ENCODE results near the gene PCNP. TPM values are rescaled to one million over a fixed set of nuclear protein-coding genes. Genes with fewer than 3 reads are reported as not detected.

PCNP gene
- total and polyA plus RNA-seq, 2 experiments from 2014 or later = 134 to 185 TPM

DNA sequence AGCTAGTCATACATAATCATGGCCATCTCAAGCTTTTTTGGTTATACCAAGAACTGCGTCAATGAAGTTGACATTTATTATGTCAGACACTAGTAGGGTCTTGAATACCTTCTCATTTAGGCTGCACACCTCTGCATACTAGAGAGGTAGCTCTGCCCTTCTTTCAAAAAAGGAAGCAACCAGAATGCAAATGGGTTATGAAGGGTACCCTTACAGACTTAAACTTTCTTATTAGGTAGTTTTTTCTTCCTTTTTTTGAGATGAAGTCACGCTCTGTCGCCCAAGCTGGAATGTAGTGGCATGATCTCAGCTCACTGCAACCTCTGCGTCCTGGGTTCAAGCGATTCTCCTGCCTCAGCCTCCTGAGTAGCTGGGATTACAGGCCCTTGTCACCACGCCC, 3.3 kb downstream of the PCNP start:
- Histone ChIP-seq H3K9me2 (ENCODE audit: insufficient read depth) (no peaks in the 10 kb centered on the region), H3K4me3 (no peak overlapping the region), H3K27ac (ENCODE audit: low read depth) (no peak overlapping the region; the same call in 1 of the 2 replicates), H3K4me1 (ENCODE audit: insufficient read depth) (peaks cover 12% of the 10 kb centered on the region), H4K20me1 (replicated peaks; ENCODE audit: insufficient read depth) (peaks cover 20% of the 10 kb centered on the region), H3K4me2 (no peak overlapping the region), H3K36me3 (ENCODE audit: insufficient read depth) (peaks cover 11% of the 10 kb centered on the region; the same call in 1 of the 2 replicates), H3K27me3 (ENCODE audit: insufficient read depth) (no peaks in the 10 kb centered on the region), H3F3A (replicated peaks; ENCODE audit: low read depth) (no peaks in the 10 kb centered on the region), H2AFZ (no peak overlapping the region), H3K79me2 (replicated peaks; ENCODE audit: insufficient read depth) (peaks cover 81% of the 10 kb centered on the region)
- Mint-ChIP-seq H3K27me3 (ENCODE audit: insufficient read depth, low read depth, poor library complexity) (peaks cover 3% of the 10 kb centered on the region), H3K9me3 (no peaks in the 10 kb centered on the region), H3K4me1 (peaks cover 12% of the 10 kb centered on the region), H3K4me3 (no peak overlapping the region), H3K27ac (no peak overlapping the region), H3K36me3 (ENCODE audit: low read depth) (peaks cover 27% of the 10 kb centered on the region)
- no peak for DNase-seq (ENCODE audit: low spot score)
- no peak for TF ChIP-seq CREB1 (CRISPR knock-in tag; IDR thresholded peaks at IDR 0.05; ENCODE audit: low read depth)
- TF ChIP-seq ZNF114 (CRISPR knock-in tag; IDR thresholded peaks at IDR 0.05) = no peak
- TF ChIP-seq, protein P1, sequence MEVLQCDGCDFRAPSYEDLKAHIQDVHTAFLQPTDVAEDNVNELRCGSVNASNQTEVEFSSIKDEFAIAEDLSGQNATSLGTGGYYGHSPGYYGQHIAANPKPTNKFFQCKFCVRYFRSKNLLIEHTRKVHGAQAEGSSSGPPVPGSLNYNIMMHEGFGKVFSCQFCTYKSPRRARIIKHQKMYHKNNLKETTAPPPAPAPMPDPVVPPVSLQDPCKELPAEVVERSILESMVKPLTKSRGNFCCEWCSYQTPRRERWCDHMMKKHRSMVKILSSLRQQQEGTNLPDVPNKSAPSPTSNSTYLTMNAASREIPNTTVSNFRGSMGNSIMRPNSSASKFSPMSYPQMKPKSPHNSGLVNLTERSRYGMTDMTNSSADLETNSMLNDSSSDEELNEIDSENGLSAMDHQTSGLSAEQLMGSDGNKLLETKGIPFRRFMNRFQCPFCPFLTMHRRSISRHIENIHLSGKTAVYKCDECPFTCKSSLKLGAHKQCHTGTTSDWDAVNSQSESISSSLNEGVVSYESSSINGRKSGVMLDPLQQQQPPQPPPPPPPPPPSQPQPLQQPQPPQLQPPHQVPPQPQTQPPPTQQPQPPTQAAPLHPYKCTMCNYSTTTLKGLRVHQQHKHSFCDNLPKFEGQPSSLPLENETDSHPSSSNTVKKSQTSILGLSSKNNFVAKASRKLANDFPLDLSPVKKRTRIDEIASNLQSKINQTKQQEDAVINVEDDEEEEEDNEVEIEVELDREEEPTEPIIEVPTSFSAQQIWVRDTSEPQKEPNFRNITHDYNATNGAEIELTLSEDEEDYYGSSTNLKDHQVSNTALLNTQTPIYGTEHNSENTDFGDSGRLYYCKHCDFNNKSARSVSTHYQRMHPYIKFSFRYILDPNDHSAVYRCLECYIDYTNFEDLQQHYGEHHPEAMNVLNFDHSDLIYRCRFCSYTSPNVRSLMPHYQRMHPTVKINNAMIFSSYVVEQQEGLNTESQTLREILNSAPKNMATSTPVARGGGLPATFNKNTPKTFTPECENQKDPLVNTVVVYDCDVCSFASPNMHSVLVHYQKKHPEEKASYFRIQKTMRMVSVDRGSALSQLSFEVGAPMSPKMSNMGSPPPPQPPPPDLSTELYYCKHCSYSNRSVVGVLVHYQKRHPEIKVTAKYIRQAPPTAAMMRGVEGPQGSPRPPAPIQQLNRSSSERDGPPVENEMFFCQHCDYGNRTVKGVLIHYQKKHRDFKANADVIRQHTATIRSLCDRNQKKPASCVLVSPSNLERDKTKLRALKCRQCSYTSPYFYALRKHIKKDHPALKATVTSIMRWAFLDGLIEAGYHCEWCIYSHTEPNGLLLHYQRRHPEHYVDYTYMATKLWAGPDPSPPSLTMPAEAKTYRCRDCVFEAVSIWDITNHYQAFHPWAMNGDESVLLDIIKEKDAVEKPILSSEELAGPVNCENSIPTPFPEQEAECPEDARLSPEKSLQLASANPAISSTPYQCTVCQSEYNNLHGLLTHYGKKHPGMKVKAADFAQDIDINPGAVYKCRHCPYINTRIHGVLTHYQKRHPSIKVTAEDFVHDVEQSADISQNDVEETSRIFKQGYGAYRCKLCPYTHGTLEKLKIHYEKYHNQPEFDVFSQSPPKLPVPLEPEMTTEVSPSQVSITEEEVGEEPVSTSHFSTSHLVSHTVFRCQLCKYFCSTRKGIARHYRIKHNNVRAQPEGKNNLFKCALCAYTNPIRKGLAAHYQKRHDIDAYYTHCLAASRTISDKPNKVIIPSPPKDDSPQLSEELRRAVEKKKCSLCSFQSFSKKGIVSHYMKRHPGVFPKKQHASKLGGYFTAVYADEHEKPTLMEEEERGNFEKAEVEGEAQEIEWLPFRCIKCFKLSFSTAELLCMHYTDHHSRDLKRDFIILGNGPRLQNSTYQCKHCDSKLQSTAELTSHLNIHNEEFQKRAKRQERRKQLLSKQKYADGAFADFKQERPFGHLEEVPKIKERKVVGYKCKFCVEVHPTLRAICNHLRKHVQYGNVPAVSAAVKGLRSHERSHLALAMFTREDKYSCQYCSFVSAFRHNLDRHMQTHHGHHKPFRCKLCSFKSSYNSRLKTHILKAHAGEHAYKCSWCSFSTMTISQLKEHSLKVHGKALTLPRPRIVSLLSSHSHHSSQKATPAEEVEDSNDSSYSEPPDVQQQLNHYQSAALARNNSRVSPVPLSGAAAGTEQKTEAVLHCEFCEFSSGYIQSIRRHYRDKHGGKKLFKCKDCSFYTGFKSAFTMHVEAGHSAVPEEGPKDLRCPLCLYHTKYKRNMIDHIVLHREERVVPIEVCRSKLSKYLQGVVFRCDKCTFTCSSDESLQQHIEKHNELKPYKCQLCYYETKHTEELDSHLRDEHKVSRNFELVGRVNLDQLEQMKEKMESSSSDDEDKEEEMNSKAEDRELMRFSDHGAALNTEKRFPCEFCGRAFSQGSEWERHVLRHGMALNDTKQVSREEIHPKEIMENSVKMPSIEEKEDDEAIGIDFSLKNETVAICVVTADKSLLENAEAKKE (CRISPR knock-in tag; IDR thresholded peaks at IDR 0.05) = no peak
- TF ChIP-seq, protein P2, sequence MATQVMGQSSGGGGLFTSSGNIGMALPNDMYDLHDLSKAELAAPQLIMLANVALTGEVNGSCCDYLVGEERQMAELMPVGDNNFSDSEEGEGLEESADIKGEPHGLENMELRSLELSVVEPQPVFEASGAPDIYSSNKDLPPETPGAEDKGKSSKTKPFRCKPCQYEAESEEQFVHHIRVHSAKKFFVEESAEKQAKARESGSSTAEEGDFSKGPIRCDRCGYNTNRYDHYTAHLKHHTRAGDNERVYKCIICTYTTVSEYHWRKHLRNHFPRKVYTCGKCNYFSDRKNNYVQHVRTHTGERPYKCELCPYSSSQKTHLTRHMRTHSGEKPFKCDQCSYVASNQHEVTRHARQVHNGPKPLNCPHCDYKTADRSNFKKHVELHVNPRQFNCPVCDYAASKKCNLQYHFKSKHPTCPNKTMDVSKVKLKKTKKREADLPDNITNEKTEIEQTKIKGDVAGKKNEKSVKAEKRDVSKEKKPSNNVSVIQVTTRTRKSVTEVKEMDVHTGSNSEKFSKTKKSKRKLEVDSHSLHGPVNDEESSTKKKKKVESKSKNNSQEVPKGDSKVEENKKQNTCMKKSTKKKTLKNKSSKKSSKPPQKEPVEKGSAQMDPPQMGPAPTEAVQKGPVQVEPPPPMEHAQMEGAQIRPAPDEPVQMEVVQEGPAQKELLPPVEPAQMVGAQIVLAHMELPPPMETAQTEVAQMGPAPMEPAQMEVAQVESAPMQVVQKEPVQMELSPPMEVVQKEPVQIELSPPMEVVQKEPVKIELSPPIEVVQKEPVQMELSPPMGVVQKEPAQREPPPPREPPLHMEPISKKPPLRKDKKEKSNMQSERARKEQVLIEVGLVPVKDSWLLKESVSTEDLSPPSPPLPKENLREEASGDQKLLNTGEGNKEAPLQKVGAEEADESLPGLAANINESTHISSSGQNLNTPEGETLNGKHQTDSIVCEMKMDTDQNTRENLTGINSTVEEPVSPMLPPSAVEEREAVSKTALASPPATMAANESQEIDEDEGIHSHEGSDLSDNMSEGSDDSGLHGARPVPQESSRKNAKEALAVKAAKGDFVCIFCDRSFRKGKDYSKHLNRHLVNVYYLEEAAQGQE (IDR thresholded peaks at IDR 0.05; ENCODE audit: unreplicated experiment) = no peak
- TF ChIP-seq EZH2phosphoT487 (IDR thresholded peaks at IDR 0.05; ENCODE audit: unreplicated experiment) = no peak
- no peak for TF ChIP-seq EZH2 (IDR thresholded peaks at IDR 0.05; ENCODE audit: low read depth, unreplicated experiment)
- TF ChIP-seq POLR2AphosphoS5 (IDR thresholded peaks at IDR 0.05; ENCODE audit: low read depth) = no peak
- TF ChIP-seq, protein P3, sequence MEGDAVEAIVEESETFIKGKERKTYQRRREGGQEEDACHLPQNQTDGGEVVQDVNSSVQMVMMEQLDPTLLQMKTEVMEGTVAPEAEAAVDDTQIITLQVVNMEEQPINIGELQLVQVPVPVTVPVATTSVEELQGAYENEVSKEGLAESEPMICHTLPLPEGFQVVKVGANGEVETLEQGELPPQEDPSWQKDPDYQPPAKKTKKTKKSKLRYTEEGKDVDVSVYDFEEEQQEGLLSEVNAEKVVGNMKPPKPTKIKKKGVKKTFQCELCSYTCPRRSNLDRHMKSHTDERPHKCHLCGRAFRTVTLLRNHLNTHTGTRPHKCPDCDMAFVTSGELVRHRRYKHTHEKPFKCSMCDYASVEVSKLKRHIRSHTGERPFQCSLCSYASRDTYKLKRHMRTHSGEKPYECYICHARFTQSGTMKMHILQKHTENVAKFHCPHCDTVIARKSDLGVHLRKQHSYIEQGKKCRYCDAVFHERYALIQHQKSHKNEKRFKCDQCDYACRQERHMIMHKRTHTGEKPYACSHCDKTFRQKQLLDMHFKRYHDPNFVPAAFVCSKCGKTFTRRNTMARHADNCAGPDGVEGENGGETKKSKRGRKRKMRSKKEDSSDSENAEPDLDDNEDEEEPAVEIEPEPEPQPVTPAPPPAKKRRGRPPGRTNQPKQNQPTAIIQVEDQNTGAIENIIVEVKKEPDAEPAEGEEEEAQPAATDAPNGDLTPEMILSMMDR (conservative IDR thresholded peaks at IDR 0.05; ENCODE audit: low read depth in 2 of 2) = no peak
- TF ChIP-seq, protein P4, sequence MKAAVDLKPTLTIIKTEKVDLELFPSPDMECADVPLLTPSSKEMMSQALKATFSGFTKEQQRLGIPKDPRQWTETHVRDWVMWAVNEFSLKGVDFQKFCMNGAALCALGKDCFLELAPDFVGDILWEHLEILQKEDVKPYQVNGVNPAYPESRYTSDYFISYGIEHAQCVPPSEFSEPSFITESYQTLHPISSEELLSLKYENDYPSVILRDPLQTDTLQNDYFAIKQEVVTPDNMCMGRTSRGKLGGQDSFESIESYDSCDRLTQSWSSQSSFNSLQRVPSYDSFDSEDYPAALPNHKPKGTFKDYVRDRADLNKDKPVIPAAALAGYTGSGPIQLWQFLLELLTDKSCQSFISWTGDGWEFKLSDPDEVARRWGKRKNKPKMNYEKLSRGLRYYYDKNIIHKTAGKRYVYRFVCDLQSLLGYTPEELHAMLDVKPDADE (IDR thresholded peaks at IDR 0.05) = no peak
- no peak for TF ChIP-seq JUNB (IDR thresholded peaks at IDR 0.05; ENCODE audit: unreplicated experiment)
- no peak for TF ChIP-seq NANOG (IDR thresholded peaks at IDR 0.05; ENCODE audit: borderline replicate concordance)
- no peak for TF ChIP-seq STAT1 (IDR thresholded peaks at IDR 0.05; ENCODE audit: unreplicated experiment)
- TF ChIP-seq ZNF331 (CRISPR knock-in tag; IDR thresholded peaks at IDR 0.05; ENCODE audit: low read depth) = no peak
- no peak for ATAC-seq
